Keratinocyte (primary cell): ENCODE results near the gene TIMM8A.

Experiments used
- EZH2 ChIP-seq: IDR thresholded peaks from one replicate; pipeline ENCODE4 v1.6.1; 2012; ENCODE audit warnings: inconsistent platforms, mild to moderate bottlenecking, low read length, moderate library complexity
- TF ChIP-seq, protein P1 (sequence below), 3 experiments: IDR thresholded peaks in 1 of 3; conservative IDR thresholded peaks in 1 of 3; optimal IDR thresholded peaks in 1 of 3; 2 replicates in 2 of 3; 3 replicates in 1 of 3; pipeline versions ENCODE3 to v1.5.1; 2011; ENCODE audit warnings: low read length in 3 of 3, mild to moderate bottlenecking in 3 of 3, moderate library complexity in 2 of 3, control low read depth in 1 of 3, inconsistent platforms in 1 of 3; ENCODE audit not compliant: insufficient read depth in 2 of 3; ENCODE audit errors: extremely low read depth in 1 of 3

DNA sequence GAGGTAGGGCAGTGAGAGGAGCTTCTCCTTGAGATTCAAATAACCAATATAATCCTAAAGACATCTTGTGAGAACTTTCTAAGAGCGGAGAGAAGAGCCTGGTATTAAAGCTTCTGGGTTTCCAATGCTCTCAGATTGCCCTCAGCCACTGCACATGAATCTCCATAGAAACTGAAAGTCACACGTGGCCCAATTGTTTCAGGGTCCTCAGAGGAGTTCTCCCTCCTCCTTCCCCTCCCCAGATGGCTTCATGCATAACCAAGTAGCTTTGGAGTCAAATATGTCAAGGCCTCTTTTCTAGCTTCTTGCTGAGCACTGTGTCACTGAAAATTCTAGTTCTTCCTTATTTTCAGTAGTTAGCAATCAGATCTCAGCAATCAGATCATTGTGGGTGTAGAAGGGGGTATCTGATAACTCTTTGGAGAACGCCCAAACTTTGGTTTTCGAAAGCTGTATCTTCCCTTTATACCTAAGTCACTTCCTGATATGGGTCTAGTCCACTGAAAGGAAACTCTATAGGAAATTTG is 35.2 kb upstream of the TIMM8A start:
- TF ChIP-seq, protein P1, sequence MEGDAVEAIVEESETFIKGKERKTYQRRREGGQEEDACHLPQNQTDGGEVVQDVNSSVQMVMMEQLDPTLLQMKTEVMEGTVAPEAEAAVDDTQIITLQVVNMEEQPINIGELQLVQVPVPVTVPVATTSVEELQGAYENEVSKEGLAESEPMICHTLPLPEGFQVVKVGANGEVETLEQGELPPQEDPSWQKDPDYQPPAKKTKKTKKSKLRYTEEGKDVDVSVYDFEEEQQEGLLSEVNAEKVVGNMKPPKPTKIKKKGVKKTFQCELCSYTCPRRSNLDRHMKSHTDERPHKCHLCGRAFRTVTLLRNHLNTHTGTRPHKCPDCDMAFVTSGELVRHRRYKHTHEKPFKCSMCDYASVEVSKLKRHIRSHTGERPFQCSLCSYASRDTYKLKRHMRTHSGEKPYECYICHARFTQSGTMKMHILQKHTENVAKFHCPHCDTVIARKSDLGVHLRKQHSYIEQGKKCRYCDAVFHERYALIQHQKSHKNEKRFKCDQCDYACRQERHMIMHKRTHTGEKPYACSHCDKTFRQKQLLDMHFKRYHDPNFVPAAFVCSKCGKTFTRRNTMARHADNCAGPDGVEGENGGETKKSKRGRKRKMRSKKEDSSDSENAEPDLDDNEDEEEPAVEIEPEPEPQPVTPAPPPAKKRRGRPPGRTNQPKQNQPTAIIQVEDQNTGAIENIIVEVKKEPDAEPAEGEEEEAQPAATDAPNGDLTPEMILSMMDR (optimal IDR thresholded peaks at IDR 0.05 in 1 of 3, IDR thresholded peaks at IDR 0.05 in 1 of 3, conservative IDR thresholded peaks at IDR 0.05 in 1 of 3; ENCODE audit: extremely low read depth in 1 of 3, insufficient read depth in 2 of 3, low read length in 3 of 3): no peak
- TF ChIP-seq EZH2: no peak
